ENCODE measurements around the gene GAD1.

DNA sequence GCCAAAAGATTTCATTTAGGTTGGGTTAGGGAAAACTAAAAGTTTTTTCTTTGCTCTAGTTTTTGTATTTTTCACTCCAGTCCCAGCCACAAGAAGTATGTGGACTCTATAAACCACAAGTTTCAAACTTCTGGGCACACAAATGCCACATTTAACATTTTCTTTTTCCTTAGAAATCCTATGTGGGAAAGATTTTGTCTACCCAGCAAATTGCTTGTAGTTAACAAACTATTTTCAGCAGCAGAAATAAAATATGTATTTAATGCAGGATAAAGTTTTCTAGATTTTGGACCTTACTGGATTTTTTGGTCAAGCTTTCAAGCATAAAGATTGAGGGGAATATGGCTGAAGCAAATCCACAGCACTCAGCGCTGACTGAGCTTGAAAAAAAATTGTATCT is 37.4 kb upstream of the GAD1 start:
- TF ChIP-seq, protein P1, sequence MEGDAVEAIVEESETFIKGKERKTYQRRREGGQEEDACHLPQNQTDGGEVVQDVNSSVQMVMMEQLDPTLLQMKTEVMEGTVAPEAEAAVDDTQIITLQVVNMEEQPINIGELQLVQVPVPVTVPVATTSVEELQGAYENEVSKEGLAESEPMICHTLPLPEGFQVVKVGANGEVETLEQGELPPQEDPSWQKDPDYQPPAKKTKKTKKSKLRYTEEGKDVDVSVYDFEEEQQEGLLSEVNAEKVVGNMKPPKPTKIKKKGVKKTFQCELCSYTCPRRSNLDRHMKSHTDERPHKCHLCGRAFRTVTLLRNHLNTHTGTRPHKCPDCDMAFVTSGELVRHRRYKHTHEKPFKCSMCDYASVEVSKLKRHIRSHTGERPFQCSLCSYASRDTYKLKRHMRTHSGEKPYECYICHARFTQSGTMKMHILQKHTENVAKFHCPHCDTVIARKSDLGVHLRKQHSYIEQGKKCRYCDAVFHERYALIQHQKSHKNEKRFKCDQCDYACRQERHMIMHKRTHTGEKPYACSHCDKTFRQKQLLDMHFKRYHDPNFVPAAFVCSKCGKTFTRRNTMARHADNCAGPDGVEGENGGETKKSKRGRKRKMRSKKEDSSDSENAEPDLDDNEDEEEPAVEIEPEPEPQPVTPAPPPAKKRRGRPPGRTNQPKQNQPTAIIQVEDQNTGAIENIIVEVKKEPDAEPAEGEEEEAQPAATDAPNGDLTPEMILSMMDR (conservative IDR thresholded peaks at IDR 0.05; ENCODE audit: low read length) = no peak
- TF ChIP-seq EZH2phosphoT487 (IDR thresholded peaks at IDR 0.05; ENCODE audit: borderline replicate concordance) = no peak
